SK-N-SH (cell line): Measurements from ENCODE around the gene AGT. TPM values are rescaled to one million over a fixed set of nuclear protein-coding genes. Genes with fewer than 3 reads are reported as not detected.

ENCODE experiments used
- polyA plus RNA-seq, 3 experiments: library from polyadenylated mRNA; depleted of rRNA; stranded (reverse); fragments of >200 nt; gene quantifications; 2 replicates each; pipeline ENCODE4 v1.2.3, GENCODE V29; 2012

The AGT gene
- polyA plus RNA-seq, 1 of the 3 experiments (the other 2 are of a cell fraction): 0.39 TPM

Other genes with a start within 250 kb of the AGT start
- gene COG2, start 71.6 kb downstream of the AGT start, polyA plus RNA-seq (2012; rRNA removed): 11.0 and 12.3 TPM in 2 replicates
- not detected in 2 replicates for gene CAPN9, start 33.3 kb upstream of the AGT start, polyA plus RNA-seq (2012; rRNA removed)
- gene C1orf198, start 154.4 kb upstream of the AGT start, polyA plus RNA-seq (2012; rRNA removed): 12.3 and 19.4 TPM in 2 replicates